GM12864 (cell line): Measurements from ENCODE around the gene CARMIL1.
"Not testable (repeated sequence)": the region's sequence is repeated elsewhere in the genome, so short reads cannot be mapped to it uniquely, and the experiment has no call there.

Experiments used
- DNase-seq: peaks from one replicate; pipeline ENCODE4 v3.0.0-alpha.2; 2011; ENCODE audit warnings: low read depth
- H3K4me3 ChIP-seq: 2 replicates; pipeline ENCODE4 v1.5.1; 2011; ENCODE audit warnings: mild to moderate bottlenecking, low read depth, low read length, control low read depth
- TF ChIP-seq, protein P1 (sequence below): IDR thresholded peaks from 2 replicates; pipeline ENCODE4 v1.5.1; 2011; ENCODE audit warnings: low read depth, mild to moderate bottlenecking, moderate library complexity, low read length, control low read depth, inconsistent platforms; ENCODE audit errors: missing control alignments

Gene CARMIL1

DNA sequence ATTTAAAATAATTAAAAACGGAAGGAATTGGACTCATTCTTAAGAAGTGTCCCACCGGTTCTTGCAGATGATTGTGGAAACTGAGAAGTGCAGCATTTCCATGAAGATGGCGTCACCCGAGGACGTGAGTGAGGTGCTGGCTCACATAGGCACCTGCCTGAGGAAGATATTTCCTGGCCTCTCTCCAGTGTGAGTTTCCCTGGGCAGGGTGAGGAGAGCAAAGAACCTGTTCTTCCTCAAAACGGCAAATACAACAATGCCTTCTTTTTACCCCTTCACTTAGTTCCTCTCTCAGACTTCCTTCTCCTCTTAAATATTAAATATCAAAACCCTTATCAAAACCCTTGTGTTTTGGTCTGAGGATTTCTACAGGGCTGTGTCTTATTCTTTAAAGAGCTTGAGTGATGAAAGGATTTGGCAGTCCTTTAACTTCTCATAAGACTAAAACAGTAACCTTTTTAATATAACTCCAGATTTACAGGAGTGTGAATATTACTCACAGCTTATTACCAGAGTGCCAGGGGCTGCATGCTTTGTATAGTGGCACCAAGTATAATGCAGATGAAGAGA lies 156.3 kb downstream of the CARMIL1 start:
- H3K4me3 ChIP-seq: no peak overlapping the region
- DNase-seq: no peak
- TF ChIP-seq, protein P1, sequence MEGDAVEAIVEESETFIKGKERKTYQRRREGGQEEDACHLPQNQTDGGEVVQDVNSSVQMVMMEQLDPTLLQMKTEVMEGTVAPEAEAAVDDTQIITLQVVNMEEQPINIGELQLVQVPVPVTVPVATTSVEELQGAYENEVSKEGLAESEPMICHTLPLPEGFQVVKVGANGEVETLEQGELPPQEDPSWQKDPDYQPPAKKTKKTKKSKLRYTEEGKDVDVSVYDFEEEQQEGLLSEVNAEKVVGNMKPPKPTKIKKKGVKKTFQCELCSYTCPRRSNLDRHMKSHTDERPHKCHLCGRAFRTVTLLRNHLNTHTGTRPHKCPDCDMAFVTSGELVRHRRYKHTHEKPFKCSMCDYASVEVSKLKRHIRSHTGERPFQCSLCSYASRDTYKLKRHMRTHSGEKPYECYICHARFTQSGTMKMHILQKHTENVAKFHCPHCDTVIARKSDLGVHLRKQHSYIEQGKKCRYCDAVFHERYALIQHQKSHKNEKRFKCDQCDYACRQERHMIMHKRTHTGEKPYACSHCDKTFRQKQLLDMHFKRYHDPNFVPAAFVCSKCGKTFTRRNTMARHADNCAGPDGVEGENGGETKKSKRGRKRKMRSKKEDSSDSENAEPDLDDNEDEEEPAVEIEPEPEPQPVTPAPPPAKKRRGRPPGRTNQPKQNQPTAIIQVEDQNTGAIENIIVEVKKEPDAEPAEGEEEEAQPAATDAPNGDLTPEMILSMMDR: no peak

DNA sequence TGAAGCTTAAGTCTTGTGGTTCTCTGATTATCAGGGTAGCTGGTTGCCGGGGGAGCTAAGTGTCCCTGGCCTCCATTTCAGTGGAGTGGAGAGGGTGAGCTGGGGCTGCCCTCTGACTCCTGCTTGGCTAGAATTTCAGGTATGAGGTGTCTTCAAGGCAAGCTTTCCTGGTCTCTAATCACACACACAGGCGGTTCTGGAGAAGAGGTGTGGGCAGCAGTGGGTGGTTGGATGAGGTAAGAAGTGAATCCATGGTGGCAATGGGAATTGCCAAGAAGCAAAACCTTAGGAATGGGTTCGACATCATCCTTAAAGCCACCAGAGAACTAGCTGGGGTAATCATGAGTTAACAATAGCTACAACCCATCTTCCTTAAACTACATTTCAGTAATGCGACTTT lies 157.6 kb downstream of the CARMIL1 start:
- no peak overlapping the region for H3K4me3 ChIP-seq
- TF ChIP-seq, protein P1: no peak
- DNase-seq: no peak

DNA sequence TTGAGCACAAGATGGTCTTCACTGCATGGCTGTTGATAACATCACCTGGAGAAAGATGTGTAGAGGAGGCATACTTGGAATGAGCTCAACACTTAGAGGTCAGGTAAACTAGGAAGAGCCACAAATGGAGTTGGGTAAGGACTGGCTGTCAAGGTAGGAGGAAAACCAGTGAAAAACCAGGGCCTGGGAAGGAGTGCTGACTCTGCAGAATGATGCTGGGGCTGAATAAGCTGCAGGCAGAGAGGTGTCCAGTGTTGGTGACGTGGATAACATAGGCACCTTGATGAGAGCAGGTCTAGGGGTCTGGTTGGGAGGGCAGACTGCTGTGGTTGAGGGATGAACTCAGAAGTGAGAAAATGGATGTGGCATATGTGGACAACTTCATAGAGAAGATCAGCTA lies 160.2 kb downstream of the CARMIL1 start:
- no peak overlapping the region for H3K4me3 ChIP-seq
- no peak for DNase-seq
- TF ChIP-seq, protein P1: no peak

DNA sequence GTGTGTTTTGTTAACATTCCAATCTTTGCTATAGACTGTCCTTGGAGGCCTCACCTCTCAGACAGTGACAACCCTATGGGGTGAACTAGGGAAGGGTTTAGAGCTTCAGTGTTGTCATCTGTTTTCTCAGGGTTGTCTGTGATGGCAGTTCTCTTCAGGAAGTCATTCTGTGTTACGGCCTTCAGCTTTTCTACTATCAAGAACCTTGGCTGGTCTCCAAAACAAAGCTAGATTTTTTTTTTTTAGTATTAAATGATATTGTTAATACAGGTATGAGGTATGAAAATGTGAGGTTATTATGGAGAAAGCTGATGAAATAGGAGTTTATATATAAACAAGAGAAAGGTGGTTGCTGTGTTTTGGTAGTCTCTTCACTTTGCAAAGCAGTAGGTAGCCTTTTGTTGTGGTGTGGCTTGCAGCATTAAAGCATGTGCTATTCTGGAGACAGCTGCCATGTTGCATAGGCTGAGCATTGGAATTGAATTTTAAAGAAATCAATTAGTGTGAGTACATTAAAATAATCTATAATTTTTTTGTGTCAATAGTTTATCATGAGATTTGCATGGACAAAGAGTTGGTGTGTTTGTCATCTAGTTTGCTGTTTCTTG lies 162.6 kb downstream of the CARMIL1 start:
- TF ChIP-seq, protein P1: no peak
- H3K4me3 ChIP-seq: no peak overlapping the region
- no peak for DNase-seq

DNA sequence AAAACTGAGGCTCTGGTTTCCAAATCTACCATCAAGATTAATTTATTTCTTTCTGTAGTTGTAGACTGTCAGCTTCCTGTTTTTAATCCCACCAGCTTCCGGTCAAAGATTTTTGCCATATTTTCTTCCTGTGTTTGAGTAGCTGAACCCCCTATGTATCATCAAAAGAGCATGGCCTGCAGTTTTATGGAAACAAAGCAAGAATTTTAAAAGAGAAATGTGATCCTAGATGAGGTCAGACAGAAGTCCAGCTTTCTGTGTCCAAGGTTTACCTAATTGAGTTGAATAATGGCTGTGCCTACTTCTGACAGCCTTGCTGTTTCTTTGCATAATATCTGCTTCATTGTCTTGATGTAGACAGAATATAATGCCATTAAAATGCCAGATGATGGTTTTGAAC lies 163.7 kb downstream of the CARMIL1 start:
- H3K4me3 ChIP-seq: no peak overlapping the region
- no peak for DNase-seq
- TF ChIP-seq, protein P1: no peak

DNA sequence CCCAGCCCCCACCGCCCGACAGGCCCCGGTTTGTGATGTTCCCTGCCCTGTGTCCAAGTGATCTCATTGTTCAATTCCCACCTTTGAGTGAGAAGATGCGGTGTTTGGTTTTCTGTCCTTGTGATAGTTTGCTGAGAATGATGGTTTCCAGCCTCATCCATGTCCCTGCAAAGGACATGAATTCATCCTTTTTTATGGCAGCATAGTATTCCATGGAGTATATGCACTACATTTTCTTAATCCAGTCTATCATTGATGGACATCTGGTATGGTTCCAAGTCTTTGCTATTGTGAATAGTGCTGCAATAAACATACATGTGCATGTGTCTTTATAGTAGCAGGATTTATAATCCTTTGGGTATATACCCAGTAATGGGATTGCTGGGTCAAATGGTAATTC lies 165.3 kb downstream of the CARMIL1 start:
- not testable (repeated sequence) for H3K4me3 ChIP-seq, DNase-seq

DNA sequence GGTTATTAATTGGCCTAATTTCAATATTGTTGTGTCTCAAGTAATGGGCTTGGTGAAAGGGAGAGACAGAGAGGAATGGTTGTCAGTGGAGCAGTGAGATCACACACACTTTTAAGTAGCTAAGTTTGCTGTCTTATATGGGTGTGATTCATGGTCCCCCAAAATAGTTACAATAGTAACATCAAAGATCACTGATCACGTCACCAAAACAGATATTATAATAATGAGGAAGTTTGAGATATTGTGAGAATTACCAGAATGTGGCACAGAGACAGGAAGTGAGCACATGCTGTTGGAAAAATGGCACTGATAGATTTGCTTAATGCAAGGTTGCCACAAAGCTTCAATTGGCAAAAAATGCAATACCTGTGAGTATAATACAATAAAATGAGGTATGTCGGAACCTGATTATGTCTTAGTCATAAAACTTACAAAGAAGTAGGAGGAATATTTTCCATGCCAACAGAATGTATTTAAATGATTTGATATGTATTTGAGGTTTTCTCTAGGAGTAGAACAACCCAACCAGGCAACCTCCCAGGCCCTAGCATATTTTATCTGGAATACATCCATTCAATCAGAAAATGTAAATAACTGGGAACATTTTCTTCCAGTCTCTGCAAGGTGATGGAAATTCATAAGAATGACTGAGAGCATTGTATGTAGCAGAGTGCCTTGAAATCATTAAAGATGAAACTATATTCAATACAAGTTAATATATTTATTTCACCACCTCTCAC lies 167.8 kb downstream of the CARMIL1 start:
- DNase-seq: no peak
- H3K4me3 ChIP-seq: no peak overlapping the region
- TF ChIP-seq, protein P1: no peak
